AG10803 (cell line): ENCODE measurements around the gene MAD2L2.

Experiments
- DNase-seq: peaks from one replicate; pipeline ENCODE4 v3.0.0; 2010; ENCODE audit warnings: low read depth
- H3K4me3 ChIP-seq: 2 replicates; pipeline ENCODE4 v1.5.1; 2011; ENCODE audit warnings: mild to moderate bottlenecking, low read length, control low read depth
- TF ChIP-seq, protein P1 (sequence below): conservative IDR thresholded peaks from 2 replicates; pipeline ENCODE4 v1.5.1; 2011; ENCODE audit warnings: mild to moderate bottlenecking, low read length, control low read depth, inconsistent platforms

MAD2L2 gene

DNA sequence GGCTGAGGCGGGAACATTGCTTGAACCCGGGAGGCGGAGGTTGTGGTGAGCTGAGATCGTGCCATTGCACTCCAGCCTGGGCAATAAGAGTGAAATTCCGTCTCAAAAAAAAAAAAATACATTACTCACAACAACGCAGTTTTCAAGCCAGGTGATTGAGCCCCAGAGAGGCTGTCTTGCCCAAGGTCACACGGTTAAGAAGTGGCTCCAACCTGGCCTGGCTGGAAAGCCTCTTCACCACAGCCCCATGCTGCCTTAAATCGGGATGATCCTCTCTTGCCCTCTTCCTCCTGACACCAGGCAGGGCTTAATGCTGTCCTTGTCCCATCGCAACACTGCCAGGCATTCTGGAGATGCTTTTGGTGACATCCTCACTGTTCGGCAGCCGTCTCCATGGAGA lies 32.1 kb upstream of the MAD2L2 start:
- H3K4me3 ChIP-seq = no peak overlapping the region
- DNase-seq = no peak
- TF ChIP-seq, protein P1, sequence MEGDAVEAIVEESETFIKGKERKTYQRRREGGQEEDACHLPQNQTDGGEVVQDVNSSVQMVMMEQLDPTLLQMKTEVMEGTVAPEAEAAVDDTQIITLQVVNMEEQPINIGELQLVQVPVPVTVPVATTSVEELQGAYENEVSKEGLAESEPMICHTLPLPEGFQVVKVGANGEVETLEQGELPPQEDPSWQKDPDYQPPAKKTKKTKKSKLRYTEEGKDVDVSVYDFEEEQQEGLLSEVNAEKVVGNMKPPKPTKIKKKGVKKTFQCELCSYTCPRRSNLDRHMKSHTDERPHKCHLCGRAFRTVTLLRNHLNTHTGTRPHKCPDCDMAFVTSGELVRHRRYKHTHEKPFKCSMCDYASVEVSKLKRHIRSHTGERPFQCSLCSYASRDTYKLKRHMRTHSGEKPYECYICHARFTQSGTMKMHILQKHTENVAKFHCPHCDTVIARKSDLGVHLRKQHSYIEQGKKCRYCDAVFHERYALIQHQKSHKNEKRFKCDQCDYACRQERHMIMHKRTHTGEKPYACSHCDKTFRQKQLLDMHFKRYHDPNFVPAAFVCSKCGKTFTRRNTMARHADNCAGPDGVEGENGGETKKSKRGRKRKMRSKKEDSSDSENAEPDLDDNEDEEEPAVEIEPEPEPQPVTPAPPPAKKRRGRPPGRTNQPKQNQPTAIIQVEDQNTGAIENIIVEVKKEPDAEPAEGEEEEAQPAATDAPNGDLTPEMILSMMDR = no peak

- TF ChIP-seq, protein P1 = no peak
- no peak overlapping the region for H3K4me3 ChIP-seq
Measured at GRCh38 chr1:11712285-11712684, 31.3 kb upstream of the MAD2L2 start.

GRCh38 chr1:11711490-11711889 lies 30.5 kb upstream of the MAD2L2 start:
- TF ChIP-seq, protein P1 = no peak
- no peak overlapping the region for H3K4me3 ChIP-seq
- DNase-seq = no peak

More at GRCh38 chr1:11712285-11712684, 31.3 kb upstream of the MAD2L2 start:
- no peak for DNase-seq

GRCh38 chr1:11708554-11709350 lies 27.8 kb upstream of the MAD2L2 start:
- DNase-seq = no peak
- H3K4me3 ChIP-seq = no peak overlapping the region
- TF ChIP-seq, protein P1 = no peak

DNA sequence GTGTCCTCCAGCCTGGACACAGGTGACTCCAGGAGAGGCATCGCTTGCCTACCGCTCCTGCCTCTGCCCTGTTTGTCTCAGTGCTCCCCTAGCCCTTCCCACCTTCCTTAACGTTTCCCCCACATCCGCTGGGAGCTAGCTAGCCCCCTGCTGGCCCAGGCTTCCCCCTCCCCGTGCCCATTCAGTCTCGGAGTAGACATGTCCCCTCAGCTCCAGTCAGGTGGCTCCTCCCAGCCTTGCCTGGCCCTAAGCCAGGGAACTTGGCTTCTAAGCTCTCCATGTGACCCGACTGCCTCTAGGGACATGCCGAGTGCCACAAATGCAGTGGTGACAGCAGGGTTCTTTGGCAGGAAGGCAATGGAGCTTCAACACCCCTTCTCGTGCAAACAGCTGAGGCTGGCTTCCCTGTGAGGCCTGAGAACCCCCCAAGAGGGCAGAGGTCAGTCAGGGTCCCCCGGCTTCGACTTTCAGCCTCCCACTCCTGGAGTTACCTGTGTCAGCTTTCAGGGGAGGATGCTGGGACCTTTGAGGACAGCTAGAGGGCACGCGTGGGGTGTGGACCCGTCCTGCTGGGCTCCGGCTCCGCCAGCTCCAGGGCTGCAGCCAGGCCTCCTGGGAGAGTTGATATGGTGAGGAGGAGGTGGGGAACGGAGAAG lies 26.8 kb upstream of the MAD2L2 start:
- TF ChIP-seq, protein P1 = no peak
- H3K4me3 ChIP-seq = no peak overlapping the region
- no peak for DNase-seq

GRCh38 chr1:11706292-11706691 lies 25.3 kb upstream of the MAD2L2 start:
- TF ChIP-seq, protein P1 = no peak
- H3K4me3 ChIP-seq = no peak overlapping the region

DNA sequence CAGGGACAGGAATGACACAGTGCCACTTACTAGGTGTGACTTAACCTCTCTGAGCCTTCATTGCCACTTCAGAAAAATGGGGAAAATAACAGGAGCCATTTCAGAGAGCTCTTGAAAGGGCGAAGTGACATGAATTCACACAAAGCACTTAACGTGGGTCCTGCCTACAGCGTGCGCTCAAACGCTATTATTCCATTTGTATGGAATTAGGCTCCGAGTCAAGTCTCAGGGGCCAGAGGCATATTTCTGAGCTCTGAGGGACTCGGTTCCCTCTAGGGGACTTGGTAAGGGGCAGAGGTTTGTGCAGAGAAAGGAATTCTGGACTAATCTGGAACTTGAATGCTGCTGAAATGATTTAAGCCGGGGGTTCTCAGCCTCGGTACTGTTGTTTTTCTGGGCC lies 24.6 kb upstream of the MAD2L2 start:
- no peak for DNase-seq
- TF ChIP-seq, protein P1 = no peak
- no peak overlapping the region for H3K4me3 ChIP-seq

More at GRCh38 chr1:11706292-11706691, 25.3 kb upstream of the MAD2L2 start:
- DNase-seq = no peak
